ENCODE results near the gene SP8. TPM values are rescaled to one million over a fixed set of nuclear protein-coding genes. Genes with fewer than 3 reads are reported as not detected.

SP8 gene
- total RNA-seq, result not detected in 2 replicates

DNA sequence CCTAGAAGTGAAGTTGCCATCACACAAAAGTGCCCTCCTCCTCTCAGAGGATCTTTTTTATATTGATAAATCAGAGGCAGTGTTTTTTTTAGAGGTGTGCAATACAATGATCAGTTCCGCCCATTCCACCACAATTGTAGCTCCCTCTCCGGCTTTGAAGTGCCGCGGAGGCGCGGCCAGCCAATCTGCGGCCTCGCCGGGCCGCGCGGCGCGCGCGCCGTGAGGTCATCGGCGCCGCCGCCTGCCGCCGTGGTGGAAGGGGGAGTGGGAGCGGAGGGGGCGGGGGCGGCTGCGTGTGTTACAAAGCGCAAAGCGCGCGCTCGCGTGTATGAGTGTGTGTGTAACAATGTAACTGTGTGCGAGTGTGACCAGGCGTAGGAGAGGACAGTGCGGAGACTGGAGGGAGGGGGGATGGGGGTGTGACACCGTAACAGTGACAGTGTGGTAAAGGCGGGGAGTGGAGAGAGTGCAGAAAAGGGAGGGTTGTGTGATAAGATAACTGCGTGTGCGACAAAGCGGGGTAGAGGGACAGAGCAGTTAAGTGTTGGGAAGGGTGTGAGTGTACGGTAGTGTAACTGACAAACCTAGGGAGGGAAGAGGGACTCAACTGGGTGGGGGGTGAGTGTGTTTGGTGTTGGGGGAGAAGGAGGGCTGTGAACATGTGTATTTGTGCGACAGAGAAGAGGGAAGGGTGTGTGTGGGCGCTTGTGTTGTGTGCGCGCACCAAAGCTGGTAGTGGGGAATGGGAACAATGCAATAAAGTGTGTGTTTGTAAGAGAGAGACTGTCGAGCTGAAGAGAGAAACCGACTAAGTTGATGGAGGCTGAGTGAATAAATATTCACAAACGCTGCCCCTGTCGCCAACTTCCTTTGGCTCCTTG lies at the start of gene SP8:
SP8 (minus strand) TSS at position 108 of the 881 bp plus-strand sequence; CDS start at position 20, 88 bp downstream.

Other genes starting within 250 kb of the SP8 start
- gene ABCB5, start 171.2 kb downstream of the SP8 start, total RNA-seq, result not detected in 2 replicates